Measurements from ENCODE around the gene ABLIM1. TPM values are rescaled to one million over a fixed set of nuclear protein-coding genes. Genes with fewer than 3 reads are reported as not detected.

ABLIM1 gene
- total and polyA plus RNA-seq, 4 donors = 13.6 to 117 (median 35.1) TPM

DNA sequence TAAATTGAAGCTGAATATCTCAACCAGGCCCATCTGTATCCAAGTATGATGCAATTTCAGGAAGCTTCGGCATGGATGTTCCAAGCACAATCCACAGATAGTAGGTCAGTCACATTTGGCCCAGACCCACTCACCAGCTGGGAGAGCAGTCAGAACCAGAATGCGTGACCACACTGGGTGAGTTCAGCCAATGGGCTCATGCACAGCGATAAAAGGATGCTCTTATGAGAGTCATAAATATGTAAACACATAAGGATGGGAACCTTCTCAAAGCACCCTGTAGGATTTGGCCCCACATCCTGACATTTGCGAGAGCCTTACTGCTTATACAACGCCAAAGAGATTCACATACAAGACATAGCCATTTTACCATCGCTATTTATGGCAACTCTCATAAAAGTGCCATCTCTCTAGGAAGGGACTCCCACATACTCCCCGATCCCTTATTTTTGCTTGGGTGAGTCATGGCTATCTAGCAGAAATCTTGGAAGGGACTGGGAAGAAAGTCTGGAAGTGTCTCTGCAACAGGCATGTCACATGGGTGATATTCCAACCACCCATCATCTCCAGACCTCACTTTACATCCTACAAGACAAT, 256.8 kb downstream of the ABLIM1 start:
- no peak overlapping the region for H3K27ac ChIP-seq (ENCODE audit: low read depth in 1 of 2, low read length in 2 of 2)
- no peaks in the 10 kb centered on the region for H3K9me3 ChIP-seq (ENCODE audit: control insufficient read depth, low read length)
- no peaks in the 10 kb centered on the region for H3K36me3 ChIP-seq (ENCODE audit: control insufficient read depth in 1 of 2, insufficient read depth in 2 of 2, low read length in 1 of 2)
- DNase-seq (peak; percentile 66), ATAC-seq (ENCODE audit: low FRiP score) (peak; percentile 47)
- intact Hi-C loops (cut with DNase I) = loop anchor here in 1 of 2 donors (5.0 kb wide), 2 partner anchors 34 to 99 kb away; no protein-coding TSS in a partner anchor
- 82 to 88% methylated on average over 7 of the region's 7 CpGs for WGBS, 2 donors
- H3K4me1 ChIP-seq (ENCODE audit: control insufficient read depth in 1 of 2, insufficient read depth in 2 of 2, low read length in 2 of 2) = no peaks in the 10 kb centered on the region
- no peak overlapping the region for H3K4me3 ChIP-seq (ENCODE audit: low read length in 2 of 2)
- H3K27me3 ChIP-seq (ENCODE audit: control insufficient read depth in 1 of 2, insufficient read depth in 2 of 2, low read length in 1 of 2) = no peaks in the 10 kb centered on the region

DNA sequence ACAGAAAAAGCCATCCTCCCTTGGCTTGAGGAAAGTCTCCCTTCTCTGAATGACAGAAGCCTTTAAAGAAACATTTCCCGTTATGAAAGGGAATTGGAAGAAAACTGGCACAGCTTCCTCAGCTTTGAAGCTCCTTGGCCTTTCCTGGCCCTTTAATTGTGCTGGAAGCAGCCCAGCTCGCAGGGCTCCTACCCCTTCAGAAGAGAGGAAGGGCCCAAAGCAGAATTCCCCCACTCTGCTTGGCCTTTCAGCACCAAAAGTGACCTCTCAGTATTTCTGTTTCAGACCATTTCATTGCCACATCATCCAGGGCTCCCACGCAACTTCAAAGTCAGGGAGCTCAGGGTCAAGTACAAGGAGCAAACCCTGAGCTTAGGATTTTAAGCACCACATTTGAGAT, 258.0 kb downstream of the ABLIM1 start:
- Histone ChIP-seq H3K27ac (ENCODE audit: low read depth in 1 of 2, low read length in 2 of 2) (no peak overlapping the region), H3K4me1 (ENCODE audit: control insufficient read depth in 1 of 2, insufficient read depth in 2 of 2, low read length in 2 of 2) (no peaks in the 10 kb centered on the region), H3K4me3 (ENCODE audit: low read length in 2 of 2) (no peak overlapping the region), H3K9me3 (ENCODE audit: control insufficient read depth, low read length) (no peaks in the 10 kb centered on the region), H3K27me3 (ENCODE audit: control insufficient read depth in 1 of 2, insufficient read depth in 2 of 2, low read length in 1 of 2) (no peaks in the 10 kb centered on the region), H3K36me3 (ENCODE audit: control insufficient read depth in 1 of 2, insufficient read depth in 2 of 2, low read length in 1 of 2) (no peaks in the 10 kb centered on the region)
- ATAC-seq (ENCODE audit: low FRiP score) (no peak), DNase-seq (no peak)
- 40 to 42% methylated on average over 3 of the region's 3 CpGs for WGBS, 2 donors
- intact Hi-C loops (cut with DNase I) = loop anchor here in 1 of 2 donors (5.0 kb wide), 2 partner anchors 33 to 98 kb away; no protein-coding TSS in a partner anchor

DNA sequence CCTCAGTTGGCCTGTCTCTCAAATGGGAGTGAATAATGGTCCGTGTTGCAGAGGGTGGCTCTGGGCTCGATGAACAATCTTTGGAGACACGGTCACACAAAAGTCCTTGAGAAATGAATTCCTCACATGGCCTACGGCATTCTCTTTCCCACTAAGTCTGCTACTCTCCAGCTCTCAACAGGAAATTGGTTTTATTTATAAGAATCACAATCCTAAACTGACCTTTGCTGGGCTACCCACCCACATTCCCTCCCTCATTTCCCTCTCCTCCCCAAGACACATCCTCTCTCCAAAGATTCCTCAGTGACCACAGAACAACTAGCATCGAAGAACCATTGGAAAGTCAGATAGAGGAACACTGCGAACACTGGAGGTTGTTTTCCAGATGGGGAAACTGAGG, 258.5 kb downstream of the ABLIM1 start:
- WGBS, 2 donors = 87 to 92% methylated on average over 6 of the region's 6 CpGs
- Histone ChIP-seq H3K4me1 (ENCODE audit: control insufficient read depth in 1 of 2, insufficient read depth in 2 of 2, low read length in 2 of 2) (no peaks in the 10 kb centered on the region), H3K4me3 (ENCODE audit: low read length in 2 of 2) (no peak overlapping the region), H3K9me3 (ENCODE audit: control insufficient read depth, low read length) (no peaks in the 10 kb centered on the region), H3K27ac (ENCODE audit: low read depth in 1 of 2, low read length in 2 of 2) (no peak overlapping the region), H3K36me3 (ENCODE audit: control insufficient read depth in 1 of 2, insufficient read depth in 2 of 2, low read length in 1 of 2) (no peaks in the 10 kb centered on the region), H3K27me3 (ENCODE audit: control insufficient read depth in 1 of 2, insufficient read depth in 2 of 2, low read length in 1 of 2) (no peaks in the 10 kb centered on the region)
- intact Hi-C loops (cut with DNase I) = no loop called here
- ATAC-seq (ENCODE audit: low FRiP score) (no peak), DNase-seq (no peak)

DNA sequence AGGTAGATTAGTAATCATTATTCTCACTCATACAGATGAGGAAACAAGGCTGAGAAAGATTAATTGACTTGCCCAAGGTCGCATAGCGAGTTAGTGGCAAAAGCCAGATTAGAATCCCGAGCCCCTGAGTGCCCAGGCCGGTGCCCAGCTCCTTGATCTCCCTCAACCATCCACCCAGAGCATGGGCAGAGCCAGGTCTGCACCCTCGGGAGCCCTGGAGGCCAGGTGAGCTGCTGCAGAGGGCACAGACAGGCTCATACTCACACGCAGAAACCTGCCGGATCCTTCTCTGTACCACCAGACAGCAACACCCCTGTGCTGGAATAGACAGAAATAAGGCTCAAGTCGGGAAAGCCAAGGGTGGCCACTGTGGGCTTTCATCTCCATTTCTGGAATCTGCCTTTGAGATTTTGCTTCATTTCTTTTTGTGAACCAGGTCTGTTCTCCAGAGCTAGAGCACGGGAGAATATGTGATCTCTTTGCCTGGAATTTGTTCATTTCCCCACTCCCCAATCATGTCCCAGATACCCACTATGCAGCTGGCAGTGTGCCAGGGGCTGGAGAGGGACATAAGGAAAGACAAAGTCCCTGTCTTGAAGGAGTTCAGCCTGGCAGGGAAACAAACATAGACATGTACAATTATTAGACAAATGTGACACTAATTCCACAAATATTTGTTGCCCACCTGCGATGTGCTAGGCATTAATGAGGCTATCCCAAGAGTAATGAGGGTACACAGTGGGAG, 259.3 kb downstream of the ABLIM1 start:
- Histone ChIP-seq H3K27ac (ENCODE audit: low read depth in 1 of 2, low read length in 2 of 2) (no peak overlapping the region), H3K9me3 (ENCODE audit: control insufficient read depth, low read length) (no peaks in the 10 kb centered on the region), H3K27me3 (ENCODE audit: control insufficient read depth in 1 of 2, insufficient read depth in 2 of 2, low read length in 1 of 2) (no peaks in the 10 kb centered on the region), H3K36me3 (ENCODE audit: control insufficient read depth in 1 of 2, insufficient read depth in 2 of 2, low read length in 1 of 2) (no peaks in the 10 kb centered on the region), H3K4me3 (ENCODE audit: low read length in 2 of 2) (no peak overlapping the region), H3K4me1 (ENCODE audit: control insufficient read depth in 1 of 2, insufficient read depth in 2 of 2, low read length in 2 of 2) (no peaks in the 10 kb centered on the region)
- DNase-seq (peak in 1 of 2 donors; percentile 76), ATAC-seq (ENCODE audit: low FRiP score) (no peak)
- intact Hi-C loops (cut with DNase I) = no loop called here
- 93 to 95% methylated on average over 10 of the region's 10 CpGs for WGBS, 2 donors

DNA sequence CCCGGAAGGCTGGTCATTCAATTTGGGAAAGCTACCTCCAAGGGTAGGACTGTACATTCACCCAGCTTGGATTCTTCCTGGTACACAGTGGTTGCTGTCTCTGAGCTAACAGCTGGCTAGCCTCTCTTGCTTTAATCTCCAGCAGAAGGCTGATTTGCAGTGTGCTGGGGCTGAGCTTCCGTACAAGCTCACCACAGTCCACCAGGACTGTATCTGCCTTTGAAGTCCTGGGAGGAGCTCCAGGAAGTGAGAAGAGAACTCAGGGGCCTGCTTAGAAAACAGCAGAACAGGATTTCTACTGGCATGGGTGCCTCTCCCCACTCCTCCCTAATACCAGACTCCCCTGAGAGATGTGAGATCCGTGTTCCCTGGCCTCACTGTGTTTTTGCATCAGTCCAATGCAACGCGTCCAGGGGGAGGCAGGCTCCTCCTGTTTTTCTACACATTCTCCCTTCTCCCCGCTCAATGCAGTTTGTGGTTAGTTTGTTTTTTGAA, 260.4 kb downstream of the ABLIM1 start:
- Histone ChIP-seq H3K4me1 (ENCODE audit: control insufficient read depth in 1 of 2, insufficient read depth in 2 of 2, low read length in 2 of 2) (no peaks in the 10 kb centered on the region), H3K27ac (ENCODE audit: low read depth in 1 of 2, low read length in 2 of 2) (peak overlapping the region in 1 of 2 donors; percentile 21), H3K27me3 (ENCODE audit: control insufficient read depth in 1 of 2, insufficient read depth in 2 of 2, low read length in 1 of 2) (no peaks in the 10 kb centered on the region), H3K4me3 (ENCODE audit: low read length in 2 of 2) (no peak overlapping the region), H3K9me3 (ENCODE audit: control insufficient read depth, low read length) (no peaks in the 10 kb centered on the region), H3K36me3 (ENCODE audit: control insufficient read depth in 1 of 2, insufficient read depth in 2 of 2, low read length in 1 of 2) (no peaks in the 10 kb centered on the region)
- intact Hi-C loops (cut with DNase I) = no loop called here
- peak; percentile 47 for ATAC-seq (ENCODE audit: low FRiP score)
- 51 to 57% methylated on average over 6 of the region's 6 CpGs for WGBS, 2 donors
- peak in 1 of 2 donors; percentile 9 for DNase-seq

DNA sequence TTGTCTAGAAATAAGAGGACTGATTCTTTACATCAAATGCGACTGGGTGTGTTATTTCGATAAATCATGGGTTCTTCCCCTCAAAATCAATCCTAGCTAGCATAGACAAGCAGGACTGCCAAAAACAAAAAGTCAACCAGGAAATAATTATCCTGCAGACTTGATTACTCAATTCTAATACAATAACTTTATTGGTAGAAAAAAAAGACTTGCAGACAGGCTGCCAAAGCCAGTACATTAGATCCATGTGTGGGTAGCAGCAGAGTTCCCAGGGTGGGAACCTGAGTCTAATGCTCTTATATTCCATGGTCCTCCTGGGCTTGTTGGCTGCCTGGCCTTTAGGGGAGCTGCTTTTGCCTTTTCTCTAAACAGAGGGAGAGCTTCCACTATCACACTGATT, 261.6 kb downstream of the ABLIM1 start:
- intact Hi-C loops (cut with DNase I) = no loop called here
- no peaks in the 10 kb centered on the region for H3K4me1 ChIP-seq (ENCODE audit: control insufficient read depth in 1 of 2, insufficient read depth in 2 of 2, low read length in 2 of 2)
- WGBS, 2 donors = 96 to 100% methylated on average over 2 of the region's 2 CpGs
- no peaks in the 10 kb centered on the region for H3K9me3 ChIP-seq (ENCODE audit: control insufficient read depth, low read length)
- H3K36me3 ChIP-seq (ENCODE audit: control insufficient read depth in 1 of 2, insufficient read depth in 2 of 2, low read length in 1 of 2) = no peaks in the 10 kb centered on the region
- no peak overlapping the region for H3K4me3 ChIP-seq (ENCODE audit: low read length in 2 of 2)
- no peaks in the 10 kb centered on the region for H3K27me3 ChIP-seq (ENCODE audit: control insufficient read depth in 1 of 2, insufficient read depth in 2 of 2, low read length in 1 of 2)
- no peak for ATAC-seq (ENCODE audit: low FRiP score)
- DNase-seq = no peak
- H3K27ac ChIP-seq (ENCODE audit: low read depth in 1 of 2, low read length in 2 of 2) = no peak overlapping the region

DNA sequence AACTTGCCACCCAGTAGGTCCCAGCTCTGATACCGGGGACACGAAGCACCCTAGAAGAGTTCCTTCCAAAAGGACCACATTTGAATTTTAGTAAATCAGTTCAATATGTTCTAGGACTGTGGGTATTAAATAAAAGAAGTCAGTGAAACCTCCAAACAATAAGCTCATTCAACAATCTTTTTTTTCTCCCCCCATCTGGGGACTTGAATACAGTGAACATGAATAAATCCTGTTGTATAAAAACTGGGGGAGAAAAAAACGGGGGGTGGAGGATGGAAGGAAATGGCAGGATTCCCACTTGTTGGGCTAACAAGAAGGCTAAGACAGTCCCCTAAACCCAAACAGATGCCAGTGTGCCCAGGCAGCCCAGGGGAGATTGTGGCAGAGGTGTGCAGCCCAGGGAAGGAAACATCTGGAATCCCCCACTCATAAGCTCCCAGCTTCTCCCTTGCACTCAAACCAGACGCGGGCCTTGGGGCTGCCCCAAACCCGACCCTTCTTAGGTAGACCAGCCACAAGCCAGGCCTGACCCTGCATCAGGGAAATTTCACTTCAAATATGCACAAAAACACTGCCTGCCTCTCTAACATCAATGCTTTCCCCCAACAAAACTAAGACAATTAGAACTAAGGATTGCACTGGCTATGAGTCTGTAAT, 262.6 kb downstream of the ABLIM1 start:
- ATAC-seq (ENCODE audit: low FRiP score) = no peak

DNA sequence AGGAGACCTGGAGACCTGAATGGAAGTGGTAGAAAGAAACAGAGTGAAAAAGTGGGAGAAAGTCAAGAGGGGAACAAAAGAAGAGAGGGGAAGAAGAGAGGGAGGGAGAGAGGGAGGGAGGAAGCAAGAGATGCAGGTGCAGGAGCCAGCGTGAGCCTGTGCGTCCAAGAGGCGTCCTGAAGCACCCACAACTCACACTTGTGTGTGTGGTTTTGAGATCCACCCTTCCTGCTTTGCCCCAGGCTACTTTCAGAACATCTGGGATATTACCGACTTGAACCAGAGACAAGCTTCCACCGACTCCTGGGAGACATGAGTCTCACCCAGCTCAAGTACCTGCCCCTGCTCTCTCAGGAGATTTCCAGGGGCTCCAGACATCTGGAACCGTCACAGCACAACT, 263.5 kb downstream of the ABLIM1 start:
- intact Hi-C loops (cut with DNase I) = no loop called here
- H3K27ac ChIP-seq (ENCODE audit: low read depth in 1 of 2, low read length in 2 of 2) = no peak overlapping the region
- H3K4me1 ChIP-seq (ENCODE audit: control insufficient read depth in 1 of 2, insufficient read depth in 2 of 2, low read length in 2 of 2) = no peaks in the 10 kb centered on the region
- no peaks in the 10 kb centered on the region for H3K36me3 ChIP-seq (ENCODE audit: control insufficient read depth in 1 of 2, insufficient read depth in 2 of 2, low read length in 1 of 2)
- no peak for ATAC-seq (ENCODE audit: low FRiP score)
- H3K9me3 ChIP-seq (ENCODE audit: control insufficient read depth, low read length) = no peaks in the 10 kb centered on the region
- peak in 1 of 2 donors; percentile 27 for DNase-seq
- H3K4me3 ChIP-seq (ENCODE audit: low read length in 2 of 2) = no peak overlapping the region
- WGBS, 2 donors = 95% methylated on average over 6 of the region's 6 CpGs
- no peaks in the 10 kb centered on the region for H3K27me3 ChIP-seq (ENCODE audit: control insufficient read depth in 1 of 2, insufficient read depth in 2 of 2, low read length in 1 of 2)

More for the DNA sequence above, 262.6 kb downstream of the ABLIM1 start:
- Histone ChIP-seq H3K36me3 (ENCODE audit: control insufficient read depth in 1 of 2, insufficient read depth in 2 of 2, low read length in 1 of 2) (no peaks in the 10 kb centered on the region), H3K27me3 (ENCODE audit: control insufficient read depth in 1 of 2, insufficient read depth in 2 of 2, low read length in 1 of 2) (no peaks in the 10 kb centered on the region), H3K27ac (ENCODE audit: low read depth in 1 of 2, low read length in 2 of 2) (no peak overlapping the region), H3K4me1 (ENCODE audit: control insufficient read depth in 1 of 2, insufficient read depth in 2 of 2, low read length in 2 of 2) (no peaks in the 10 kb centered on the region), H3K4me3 (ENCODE audit: low read length in 2 of 2) (no peak overlapping the region), H3K9me3 (ENCODE audit: control insufficient read depth, low read length) (no peaks in the 10 kb centered on the region)
- WGBS, 2 donors = 92 to 93% methylated on average over 6 of the region's 6 CpGs
- peak in 1 of 2 donors; percentile 44 for DNase-seq
- intact Hi-C loops (cut with DNase I) = no loop called here

All from aorta (tissue), 5 donors.